GM13977 (cell line): ENCODE results near the gene ESPL1.

ENCODE experiments used
- DNase-seq: peaks from one replicate; pipeline ENCODE4 v3.0.0; 2012; ENCODE audit warnings: low spot score
- in situ Hi-C: fragments of 300-500 bp; cut with MboI; formaldehyde crosslinking; loops from one replicate; pipeline ENCODE4 v1.12.0; 2022; ENCODE audit warnings: low sequenced_read_pairs, low pct_unique_long_range_greater_than_20kb, mixed read lengths, inconsistent platforms; ENCODE audit not compliant: unreplicated experiment
- TF ChIP-seq, protein P1 (sequence below): IDR thresholded peaks from 2 replicates; pipeline ENCODE4 v1.5.1; 2012; ENCODE audit warnings: mild to moderate bottlenecking, control low read depth; ENCODE audit not compliant: insufficient read depth; ENCODE audit errors: extremely low read depth, missing control alignments

The ESPL1 gene

DNA sequence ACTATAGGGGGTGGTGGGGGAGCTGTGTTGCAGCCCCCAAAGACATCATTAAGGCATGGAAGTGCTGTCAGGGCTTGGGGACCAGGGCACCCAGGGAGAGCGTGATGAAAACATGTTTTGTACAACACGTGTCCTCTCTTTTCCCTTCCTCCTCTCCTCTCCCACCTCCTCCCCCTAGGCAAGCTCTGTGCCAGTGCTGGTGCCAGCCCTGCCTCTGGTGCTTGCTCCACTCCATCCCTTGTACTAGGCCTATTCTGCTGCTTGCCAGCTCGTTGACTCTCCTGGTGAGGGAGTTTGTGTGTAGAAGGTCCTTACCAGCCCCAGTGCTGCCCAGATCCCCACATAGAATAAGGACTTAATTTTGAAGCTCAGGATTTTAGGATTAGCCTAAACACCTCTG lies 32.9 kb upstream of the ESPL1 start:
- DNase-seq: no peak
- in situ Hi-C loops: no loop called here
- TF ChIP-seq, protein P1, sequence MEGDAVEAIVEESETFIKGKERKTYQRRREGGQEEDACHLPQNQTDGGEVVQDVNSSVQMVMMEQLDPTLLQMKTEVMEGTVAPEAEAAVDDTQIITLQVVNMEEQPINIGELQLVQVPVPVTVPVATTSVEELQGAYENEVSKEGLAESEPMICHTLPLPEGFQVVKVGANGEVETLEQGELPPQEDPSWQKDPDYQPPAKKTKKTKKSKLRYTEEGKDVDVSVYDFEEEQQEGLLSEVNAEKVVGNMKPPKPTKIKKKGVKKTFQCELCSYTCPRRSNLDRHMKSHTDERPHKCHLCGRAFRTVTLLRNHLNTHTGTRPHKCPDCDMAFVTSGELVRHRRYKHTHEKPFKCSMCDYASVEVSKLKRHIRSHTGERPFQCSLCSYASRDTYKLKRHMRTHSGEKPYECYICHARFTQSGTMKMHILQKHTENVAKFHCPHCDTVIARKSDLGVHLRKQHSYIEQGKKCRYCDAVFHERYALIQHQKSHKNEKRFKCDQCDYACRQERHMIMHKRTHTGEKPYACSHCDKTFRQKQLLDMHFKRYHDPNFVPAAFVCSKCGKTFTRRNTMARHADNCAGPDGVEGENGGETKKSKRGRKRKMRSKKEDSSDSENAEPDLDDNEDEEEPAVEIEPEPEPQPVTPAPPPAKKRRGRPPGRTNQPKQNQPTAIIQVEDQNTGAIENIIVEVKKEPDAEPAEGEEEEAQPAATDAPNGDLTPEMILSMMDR: no peak

DNA sequence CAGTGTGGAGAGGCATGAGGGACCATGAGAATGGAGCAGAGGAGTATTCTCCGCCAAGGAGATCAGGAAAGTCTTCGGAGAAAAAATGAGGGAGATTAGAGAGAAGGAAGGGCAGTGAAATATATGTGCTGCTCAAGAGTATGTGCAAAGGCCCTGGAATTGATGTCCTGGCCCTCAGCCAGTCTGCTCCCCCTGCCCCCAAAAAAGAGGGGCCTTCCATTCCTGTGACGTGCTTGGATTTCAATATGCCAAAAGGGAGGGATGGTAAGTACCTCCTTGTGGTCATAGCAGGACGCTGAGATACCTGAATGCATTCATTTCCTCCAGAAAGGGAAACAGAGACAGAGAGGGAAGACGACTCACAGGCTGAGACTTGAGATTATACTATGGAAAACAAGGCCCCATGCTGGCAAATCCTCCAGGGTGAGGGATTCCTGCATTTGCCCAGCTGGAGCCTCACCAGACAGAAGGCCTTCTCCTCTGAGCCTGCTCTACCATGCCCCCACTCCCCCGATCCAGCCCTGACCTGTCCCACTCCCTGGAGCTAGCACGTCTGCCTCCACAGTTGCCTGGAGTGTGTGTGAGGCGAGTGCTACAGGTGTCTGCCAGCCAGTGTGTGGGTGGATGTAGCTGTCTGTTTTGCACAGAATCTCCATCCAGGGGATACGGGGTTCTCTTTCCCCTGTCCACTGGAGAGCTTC lies 32.2 kb upstream of the ESPL1 start:
- TF ChIP-seq, protein P1: no peak
- DNase-seq: no peak
- in situ Hi-C loops: no loop called here

DNA sequence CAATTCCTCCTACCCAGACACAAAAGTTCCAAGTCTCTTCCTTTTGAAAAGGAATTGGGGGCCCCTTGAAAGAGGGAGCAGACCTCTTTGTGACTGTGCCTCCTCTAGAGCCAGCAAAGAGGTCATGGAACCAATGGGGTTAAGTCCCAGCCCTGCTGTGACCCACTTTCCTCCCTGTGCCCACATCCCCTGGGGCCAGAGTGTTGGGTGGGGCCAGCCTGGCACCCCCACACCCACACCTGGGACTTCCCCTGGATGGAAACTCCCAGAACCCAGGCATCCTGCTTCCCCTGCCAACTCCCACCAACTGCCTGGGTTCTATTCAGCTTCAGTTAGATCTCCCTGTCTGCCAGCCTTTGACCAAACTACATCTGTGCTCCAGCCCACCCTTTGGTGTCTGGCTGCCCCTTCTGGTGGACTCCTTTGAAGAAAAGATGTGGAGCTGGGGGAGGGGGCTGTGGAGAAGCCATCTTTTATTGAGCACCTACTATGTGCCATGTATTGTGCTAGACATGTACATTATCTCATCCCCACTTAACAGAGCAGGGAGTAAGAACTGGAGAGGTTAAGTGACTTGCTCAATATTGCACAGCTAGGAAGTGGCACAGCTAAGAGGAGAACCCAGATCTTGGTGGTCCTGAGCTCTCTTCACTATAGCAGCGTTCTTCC lies 31.5 kb upstream of the ESPL1 start:
- in situ Hi-C loops: no loop called here
- no peak for DNase-seq
- TF ChIP-seq, protein P1: no peak

DNA sequence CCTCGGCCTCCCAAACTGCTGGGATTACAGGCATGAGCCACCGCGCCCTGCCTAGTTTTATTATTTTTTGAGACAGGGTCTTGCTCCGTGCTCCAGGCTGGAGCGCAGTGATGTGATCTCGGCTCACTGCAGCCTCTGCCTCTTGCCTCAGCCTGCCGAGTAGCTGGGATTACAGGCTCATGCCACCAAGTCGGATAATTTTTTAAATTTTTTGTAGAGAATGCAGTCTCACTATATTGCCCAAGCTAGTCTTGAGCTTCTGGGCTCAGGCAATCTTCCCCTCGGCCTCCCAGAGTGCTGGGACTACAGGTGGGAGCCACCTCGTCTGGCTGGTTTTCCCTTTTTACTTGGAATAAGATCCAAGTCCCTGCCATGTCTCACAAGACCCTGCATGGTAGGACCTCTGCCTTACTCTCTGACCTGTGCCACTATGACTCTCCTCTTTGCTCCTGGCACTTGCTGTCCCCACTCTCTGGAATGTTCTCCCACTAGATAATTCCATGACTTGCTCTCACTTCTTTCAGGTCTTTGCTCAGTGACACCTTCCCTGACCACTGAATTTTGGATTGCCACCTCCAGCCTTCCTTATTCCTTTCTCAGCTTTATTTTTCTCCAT lies 28.3 kb upstream of the ESPL1 start:
- in situ Hi-C loops: no loop called here
- TF ChIP-seq, protein P1: no peak
- no peak for DNase-seq

DNA sequence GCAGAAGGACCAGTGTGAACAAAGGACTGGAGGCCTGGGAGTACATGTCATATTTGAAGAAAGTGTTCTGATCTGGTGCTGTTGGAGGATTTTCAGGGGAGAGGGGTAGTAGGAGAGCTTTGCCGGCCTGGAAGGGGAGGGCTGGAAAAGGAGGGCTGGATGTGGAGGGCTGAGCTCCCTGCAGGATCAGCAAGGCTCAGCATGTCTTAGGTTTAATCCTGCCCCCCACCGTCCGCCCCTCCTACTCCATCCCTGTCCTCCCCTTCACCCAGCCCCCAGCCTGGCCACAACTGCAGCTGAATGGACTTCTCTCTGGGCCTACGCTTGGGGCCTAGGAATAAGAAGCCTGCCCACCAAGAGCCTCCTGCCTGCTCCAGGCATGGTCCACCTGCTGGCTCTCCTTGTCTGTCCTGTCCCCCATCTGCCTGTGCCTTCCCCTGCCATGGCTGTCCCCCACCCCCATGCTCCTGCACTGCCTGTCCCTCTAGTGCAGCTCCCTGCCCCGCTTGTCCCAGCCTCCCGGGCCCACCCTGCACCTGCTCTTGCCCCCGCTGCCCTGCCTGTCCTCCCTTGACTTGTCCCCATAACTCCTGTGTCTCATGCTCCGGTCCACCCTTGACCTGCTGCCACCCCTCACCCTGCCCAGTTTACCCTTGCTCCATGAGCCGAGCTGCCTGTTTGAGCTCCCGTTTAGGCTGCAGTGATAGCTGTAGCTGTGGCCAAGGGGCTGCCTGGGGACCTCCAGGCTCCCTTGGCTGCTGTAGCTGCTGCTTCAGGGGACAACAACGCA lies 26.3 kb upstream of the ESPL1 start:
- in situ Hi-C loops: no loop called here
- DNase-seq: no peak
- TF ChIP-seq, protein P1: no peak

DNA sequence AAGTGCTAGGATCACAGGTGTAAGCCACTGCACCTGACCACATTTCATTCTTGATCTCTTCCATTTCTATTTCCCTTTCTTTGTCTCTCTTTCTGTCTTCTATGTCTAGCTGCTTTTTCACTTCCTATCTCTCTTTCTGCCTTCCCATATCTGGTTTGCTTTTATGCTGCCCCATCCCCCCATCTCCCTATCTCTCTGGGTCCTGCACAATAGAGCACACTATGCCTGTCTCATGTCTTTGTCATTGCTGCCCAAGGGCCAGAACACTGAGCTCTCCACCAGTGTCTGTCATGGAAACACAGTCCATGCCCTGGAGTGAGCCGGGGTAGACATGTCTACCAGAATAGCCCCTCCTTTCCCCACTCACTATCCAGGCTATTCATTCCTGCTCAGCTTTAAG lies 23.8 kb upstream of the ESPL1 start:
- DNase-seq: no peak
- TF ChIP-seq, protein P1: no peak
- in situ Hi-C loops: no loop called here
